GM12878 (cell line): ENCODE data around the gene MIGA2. TPM values are rescaled to one million over a fixed set of nuclear protein-coding genes. Genes with fewer than 3 reads are reported as not detected.

Source experiments
- ATAC-seq: fragments of 200-7000 bp; cut with Tn5 transposase; 3 replicates; pipeline ENCODE4 v1.9.1; 2020; ENCODE audit warnings: mild to moderate bottlenecking, moderate library complexity
- BruUV-seq: library from RNA; stranded (reverse); fragments of 400-500 nt; replicated peaks from 2 replicates; lab custom pipeline; 2021; lab: Mats Ljungman, UMichigan
- CTCF ChIA-PET: fragments of 300-600 bp; sonication (Branson Sonifier 250); formaldehyde crosslinking; extraction: SDS; loops from one replicate; lab custom pipeline; 2021; ENCODE audit warnings: inconsistent platforms; lab: Yijun Ruan, JAX
- POLR2A ChIA-PET: fragments of 350-600 bp; formaldehyde crosslinking; extraction: SDS; loops from one replicate; lab custom pipeline; 2021; ENCODE audit warnings: inconsistent platforms; lab: Charles Lee
- RAD21 ChIA-PET: fragments of 300-600 bp; sonication (Branson Sonifier 250); formaldehyde crosslinking; loops from one replicate; lab custom pipeline; 2023; ENCODE audit warnings: antibody characterized with exemption; ENCODE audit not compliant: unreplicated experiment; lab: Charles Lee
- SMC1A ChIA-PET: fragments of 300-600 bp; sonication (Branson Sonifier 250); formaldehyde crosslinking; loops from one replicate; lab custom pipeline; 2023; ENCODE audit not compliant: unreplicated experiment, uncharacterized antibody; lab: Charles Lee
- DNase-seq: peaks from one replicate; pipeline ENCODE4 v3.0.0-alpha.2; 2011; ENCODE audit warnings: low read depth, low spot score
- FAIRE-seq: peaks from 3 replicates; lab custom pipeline; 2011; peaks lifted over from hg19 to GRCh38; lab: Jason Lieb, UNC
- H2AFZ ChIP-seq: 2 replicates; pipeline ENCODE4 v1.6.0; 2011; ENCODE audit warnings: low read depth, low read length, control low read depth; ENCODE audit not compliant: control insufficient read depth
- H3K27ac ChIP-seq: 2 replicates; pipeline ENCODE4 v1.5.1; 2011; ENCODE audit warnings: control low read depth; ENCODE audit not compliant: control insufficient read depth, insufficient read depth
- H3K27me3 ChIP-seq, 2 experiments: replicated peaks in 1 of 2; 2 replicates each; pipeline versions ENCODE4 v1.6.0 to v1.6.1; 2011; ENCODE audit warnings: low read length in 1 of 2; ENCODE audit not compliant: control insufficient read depth in 2 of 2, insufficient read depth in 2 of 2
- H3K36me3 ChIP-seq, 2 experiments: 2 replicates each; pipeline ENCODE4 v1.5.1; 2011; ENCODE audit warnings: low read length in 1 of 2; ENCODE audit not compliant: control insufficient read depth in 2 of 2, insufficient read depth in 2 of 2
- H3K4me1 ChIP-seq: 2 replicates; pipeline ENCODE4 v1.6.1; 2011; ENCODE audit warnings: mild to moderate bottlenecking, low read length, moderate library complexity, mixed read lengths; ENCODE audit not compliant: control insufficient read depth, insufficient read depth
- H3K4me2 ChIP-seq: 2 replicates; pipeline ENCODE4 v1.6.0; 2011; ENCODE audit warnings: control low read depth; ENCODE audit not compliant: control insufficient read depth, insufficient read depth
- H3K4me3 ChIP-seq: fragments of 200-600 bp; sonication (generic); 2 replicates; pipeline ENCODE4 v1.5.1; 2016
- H3K79me2 ChIP-seq: 2 replicates; pipeline ENCODE4 v1.6.0; 2011; ENCODE audit warnings: low read length; ENCODE audit not compliant: control insufficient read depth, insufficient read depth
- H3K9ac ChIP-seq: 2 replicates; pipeline ENCODE4 v1.8.0; 2011; ENCODE audit warnings: low read length, control low read depth, mixed read lengths; ENCODE audit not compliant: control insufficient read depth, insufficient read depth
- H3K9me3 ChIP-seq: replicated peaks from 3 replicates; pipeline ENCODE4 v1.5.1; 2011; ENCODE audit warnings: mild to moderate bottlenecking, low read length; ENCODE audit not compliant: control insufficient read depth, insufficient read depth
- H4K20me1 ChIP-seq: 2 replicates; pipeline ENCODE4 v1.6.0; 2011; ENCODE audit not compliant: control insufficient read depth, insufficient read depth
- EED ChIP-seq: sonication (generic); IDR thresholded peaks from 2 replicates; pipeline ENCODE4 v1.6.1; 2016; ENCODE audit warnings: antibody characterized with exemption, low read depth
- JUND ChIP-seq: IDR thresholded peaks from 2 replicates; pipeline ENCODE4 v1.6.1; 2012; ENCODE audit warnings: low read depth, mild to moderate bottlenecking, low read length, improper control_type of control experiment, moderate library complexity
- MEF2B ChIP-seq: fragments of 450-650 bp; IDR thresholded peaks from 2 replicates; pipeline ENCODE4 v1.6.1; 2018; ENCODE audit warnings: mild to moderate bottlenecking, moderate library complexity; ENCODE audit not compliant: partially characterized antibody, poor library complexity, severe bottlenecking
- RAD51 ChIP-seq: fragments of 450-650 bp; IDR thresholded peaks from 2 replicates; pipeline ENCODE4 v1.6.1; 2016; ENCODE audit warnings: moderate library complexity, mild to moderate bottlenecking, inconsistent platforms
- RB1 ChIP-seq: fragments of 450-650 bp; formaldehyde crosslinking; IDR thresholded peaks from 2 replicates; pipeline ENCODE4 v1.6.1; 2017; ENCODE audit warnings: mild to moderate bottlenecking, borderline replicate concordance
- SP1 ChIP-seq: IDR thresholded peaks from one replicate; pipeline ENCODE4 v1.6.1; 2011; ENCODE audit warnings: low read depth, low read length
- SRF ChIP-seq, 2 experiments: IDR thresholded peaks; 2 replicates each; pipeline ENCODE4 v1.6.1; 2011; ENCODE audit warnings: low read depth in 2 of 2, low read length in 2 of 2, mild to moderate bottlenecking in 1 of 2, moderate library complexity in 1 of 2
- ZNF622 ChIP-seq: fragments of 450-650 bp; IDR thresholded peaks from 2 replicates; pipeline ENCODE4 v1.6.1; 2017; ENCODE audit warnings: mild to moderate bottlenecking, inconsistent platforms
- ZSCAN29 ChIP-seq: fragments of 450-650 bp; IDR thresholded peaks from 2 replicates; pipeline ENCODE4 v1.6.1; 2017; ENCODE audit warnings: mild to moderate bottlenecking, moderate library complexity
- WGBS: methylation state at CpG from one replicate; pipeline ENCODE4 v1.1.6; 2016; ENCODE audit warnings: low lambda C conversion rate; ENCODE audit not compliant: insufficient replicate concordance, insufficient coverage; ENCODE audit errors: missing lambda C conversion rate; 5-methylcytosine and 5-hydroxymethylcytosine counted together
- in situ Hi-C: fragments of 300-500 bp; cut with MboI; formaldehyde crosslinking; loops from 9 replicates; pipeline ENCODE4 v1.14.3; 2018; ENCODE audit warnings: mixed read lengths
- intact Hi-C: fragments of 100-400 bp; cut with micrococcal nuclease; formaldehyde crosslinking; loops from one replicate; pipeline ENCODE4 v1.14.2; 2022; ENCODE audit not compliant: unreplicated experiment
- polyA plus RNA-seq, 11 experiments: library from polyadenylated mRNA; depleted of rRNA in 4 of 11; unstranded in 6 of 11; stranded (reverse) in 5 of 11; fragments of >200 nt; fragmentation: Nextera tagmentation in 4 of 11; fragmentation: Illumina TruSeq in 1 of 11; extraction: Ambion mirVana in 4 of 11; extraction: Trizol in 1 of 11; gene quantifications; 1 replicate in 1 of 11; 2 replicates in 10 of 11; pipeline versions ENCODE4 v1.2.1 to v1.2.3, GENCODE V29; 2011 to 2016; ENCODE audit warnings: inconsistent platforms in 2 of 11, missing spikeins in 2 of 11, low read depth in 1 of 11
- total RNA-seq, 4 experiments: library from RNA; depleted of rRNA in 3 of 4; stranded (reverse); fragments of >200 nt in 3 of 4; fragmentation: Illumina TruSeq in 1 of 4; extraction: Trizol in 1 of 4; gene quantifications; 2 replicates each; pipeline versions ENCODE4 v1.2.1 to v1.2.3, GENCODE V29; 2013 to 2021
- TF ChIP-seq, protein P1 (sequence below): IDR thresholded peaks from 2 replicates; pipeline ENCODE4 v1.6.1; 2011; ENCODE audit warnings: borderline replicate concordance, low read depth, mild to moderate bottlenecking, moderate library complexity, low read length; ENCODE audit not compliant: insufficient read depth, poor library complexity, severe bottlenecking

Gene MIGA2
- total and polyA plus RNA-seq, 10 of the 15 experiments (the other 5 are each of a cell fraction or from before 2014, with no cell fraction given) = 0.14 to 31.0 (median 12.7) TPM

- H3K36me3 ChIP-seq = no peaks in the 10 kb centered on the region
- ChIA-PET POLR2A (no interaction called here), SMC1A (no interaction called here), CTCF (interaction anchor here (0.8 kb wide), 1 partner anchor 25 kb away, joined by 3 read pairs; no protein-coding TSS in a partner anchor), RAD21 (interaction anchor here (0.7 kb wide), 1 partner anchor 33 kb away, joined by 3 read pairs; no protein-coding TSS in a partner anchor)
- no peak for TF ChIP-seq SRF (IDR thresholded peaks at IDR 0.05; ENCODE audit: low read depth in 2 of 2, low read length in 2 of 2)
- no peak for TF ChIP-seq ZSCAN29
- no peak for TF ChIP-seq JUND
- TF ChIP-seq SP1 = no peak
- no peak for TF ChIP-seq EED
- no peak for TF ChIP-seq MEF2B
- TF ChIP-seq, protein P1, sequence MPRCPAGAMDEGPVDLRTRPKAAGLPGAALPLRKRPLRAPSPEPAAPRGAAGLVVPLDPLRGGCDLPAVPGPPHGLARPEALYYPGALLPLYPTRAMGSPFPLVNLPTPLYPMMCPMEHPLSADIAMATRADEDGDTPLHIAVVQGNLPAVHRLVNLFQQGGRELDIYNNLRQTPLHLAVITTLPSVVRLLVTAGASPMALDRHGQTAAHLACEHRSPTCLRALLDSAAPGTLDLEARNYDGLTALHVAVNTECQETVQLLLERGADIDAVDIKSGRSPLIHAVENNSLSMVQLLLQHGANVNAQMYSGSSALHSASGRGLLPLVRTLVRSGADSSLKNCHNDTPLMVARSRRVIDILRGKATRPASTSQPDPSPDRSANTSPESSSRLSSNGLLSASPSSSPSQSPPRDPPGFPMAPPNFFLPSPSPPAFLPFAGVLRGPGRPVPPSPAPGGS = no peak
- TF ChIP-seq RB1 = no peak
- no peak for TF ChIP-seq ZNF622
- TF ChIP-seq RAD51 = no peak
- H3K27me3 ChIP-seq = no peaks in the 10 kb centered on the region; a peak in 1 of 4 replicates
- DNase-seq (no peak), ATAC-seq (no peak), FAIRE-seq (no peak)
- H3K27ac ChIP-seq = no peak overlapping the region
- BruUV-seq = no TSS peak
- H3K9ac ChIP-seq = no peak overlapping the region
- intact Hi-C loops (no loop called here), in situ Hi-C loops (no loop called here)
- no peak overlapping the region for H3K4me2 ChIP-seq
- WGBS = 78% methylated on average over 17 of the region's 17 CpGs
- H4K20me1 ChIP-seq = no peaks in the 10 kb centered on the region
- no peaks in the 10 kb centered on the region; the same call in 2 of the 3 replicates for H3K9me3 ChIP-seq
- H3K4me3 ChIP-seq = no peak overlapping the region
- H2AFZ ChIP-seq = no peak overlapping the region
- no peaks in the 10 kb centered on the region for H3K4me1 ChIP-seq
- no peaks in the 10 kb centered on the region for H3K79me2 ChIP-seq
Observed at GRCh38 chr9:129105857-129106694, 69.7 kb downstream of the MIGA2 start.
